Transverse colon (tissue), 4 donors: ENCODE measurements around the gene RALGAPA2. TPM values are rescaled to one million over a fixed set of nuclear protein-coding genes. Genes with fewer than 3 reads are reported as not detected.

Source experiments
- DNase-seq: peaks from one replicate; pipeline ENCODE4 v3.0.0-alpha.2; 2019
- H3K27ac ChIP-seq, 4 donors: fragments of 200-600 bp; sonication (generic); 2 replicates each; pipeline ENCODE4 v1.5.1; 2016 to 2018; ENCODE audit warnings: inconsistent platforms in 4 of 4
- H3K27me3 ChIP-seq: fragments of 200-600 bp; sonication (generic); 2 replicates; pipeline ENCODE4 v1.5.1; 2017; ENCODE audit warnings: inconsistent platforms
- H3K36me3 ChIP-seq, 4 donors: fragments of 200-600 bp; sonication (generic); 2 replicates each; pipeline ENCODE4 v1.5.1; 2017 to 2019; ENCODE audit warnings: inconsistent platforms in 4 of 4
- H3K4me1 ChIP-seq, 4 donors: fragments of 200-600 bp; sonication (generic); 2 replicates each; pipeline ENCODE4 v1.5.1; 2017 to 2020; ENCODE audit warnings: inconsistent platforms in 4 of 4
- H3K4me3 ChIP-seq, 4 donors: fragments of 200-600 bp; sonication (generic); 1 replicate in 1 of 4; 2 replicates in 3 of 4; pipeline versions ENCODE4 v1.5.1 to v1.6.1; 2017 to 2019; ENCODE audit warnings: inconsistent platforms in 4 of 4
- H3K9me3 ChIP-seq, 2 donors: fragments of 200-600 bp; sonication (generic); 2 replicates each; pipeline ENCODE4 v1.5.1; 2017 to 2019; ENCODE audit warnings: inconsistent platforms in 2 of 2
- EP300 ChIP-seq: sonication (generic); formaldehyde crosslinking; IDR thresholded peaks from one replicate; pipeline ENCODE4 v1.6.1; 2017; ENCODE audit warnings: antibody characterized with exemption, low read depth
- POLR2A ChIP-seq: fragments of 450-650 bp; IDR thresholded peaks from one replicate; pipeline ENCODE4 v1.6.1; 2016; ENCODE audit warnings: antibody characterized with exemption, mild to moderate bottlenecking, moderate library complexity
- POLR2AphosphoS5 ChIP-seq, 3 donors: sonication (generic); formaldehyde crosslinking; IDR thresholded peaks; one replicate each; pipeline ENCODE4 v1.6.1; 2016; ENCODE audit warnings: antibody characterized with exemption in 3 of 3
- WGBS, 2 donors: methylation state at CpG; one replicate each; pipeline ENCODE4 v1.1.5; 2018; ENCODE audit warnings: low coverage in 1 of 2; 5-methylcytosine and 5-hydroxymethylcytosine counted together
- in situ Hi-C, 4 donors: fragments of 200-750 bp; cut with MboI; loops; one replicate each; pipeline versions ENCODE4 v1.15.0 to v1.15.1; 2017; ENCODE audit warnings: low sequenced_read_pairs in 3 of 4, low pct_ligation_motif_present in 1 of 4, low pct_unique_long_range_greater_than_20kb in 1 of 4
- intact Hi-C: fragments of 100-400 bp; cut with DNase I; formaldehyde crosslinking; loops from one replicate; pipeline ENCODE4 v1.15.1; 2023; ENCODE audit warnings: low total_unique reads
- total RNA-seq, 4 donors: library from RNA; depleted of rRNA; stranded (reverse); fragments of >200 nt; gene quantifications; one replicate each; pipeline ENCODE4 v1.1.0, GENCODE V29; 2016
- TF ChIP-seq, protein P1 (sequence below), 5 experiments: fragments of 200-600 bp in 3 of 5; fragments of 450-650 bp in 2 of 5; sonication (generic) in 3 of 5; IDR thresholded peaks; 1 replicate in 2 of 5; 2 replicates in 3 of 5; pipeline ENCODE4 v1.5.1; 2016 to 2017; ENCODE audit warnings: antibody characterized with exemption in 5 of 5, inconsistent platforms in 3 of 5, mild to moderate bottlenecking in 2 of 5, moderate library complexity in 1 of 5

Gene RALGAPA2
- total RNA-seq, 4 donors from 2014 or later = 29.5 to 84.0 (median 66.5) TPM

DNA sequence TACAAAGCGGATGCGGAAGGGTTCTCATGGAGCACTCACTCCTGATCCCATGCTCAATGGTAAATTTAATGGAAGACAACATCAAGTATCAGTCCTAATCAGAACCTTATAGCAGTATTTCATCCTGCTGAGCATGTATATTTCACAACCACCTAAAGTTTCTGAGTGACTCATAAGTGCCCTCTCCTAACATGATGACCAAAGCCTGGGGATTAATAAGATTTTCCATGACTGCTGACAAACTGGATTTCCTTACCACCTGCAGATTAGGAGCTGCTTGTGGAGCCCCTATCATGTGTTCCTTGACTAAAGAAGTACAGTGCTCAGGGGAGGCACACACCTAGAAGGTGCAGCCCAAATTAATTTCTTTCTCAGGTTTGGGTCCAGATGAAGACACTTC is 231.8 kb downstream of the RALGAPA2 start:
- H3K9me3 ChIP-seq = no peaks in the 10 kb centered on the region
- in situ Hi-C loops (loop anchor here in 1 of 4 donors (25.0 kb wide), 1 partner anchor 93 kb away; no protein-coding TSS in a partner anchor), intact Hi-C loops (no loop called here)
- DNase-seq = no peak
- WGBS, 2 donors = 95% methylated on average over 2 of the region's 2 CpGs; no CpG with 5 or more reads in 1 of the 2 donors
- no peak overlapping the region for H3K27ac ChIP-seq
- H3K27me3 ChIP-seq = no peaks in the 10 kb centered on the region
- no peaks in the 10 kb centered on the region for H3K4me1 ChIP-seq
- no peaks in the 10 kb centered on the region for H3K36me3 ChIP-seq
- no peak overlapping the region for H3K4me3 ChIP-seq
- no peak for TF ChIP-seq POLR2A
- no peak for TF ChIP-seq POLR2AphosphoS5 (IDR thresholded peaks at IDR 0.05)
- TF ChIP-seq EP300 = no peak
- TF ChIP-seq, protein P1, sequence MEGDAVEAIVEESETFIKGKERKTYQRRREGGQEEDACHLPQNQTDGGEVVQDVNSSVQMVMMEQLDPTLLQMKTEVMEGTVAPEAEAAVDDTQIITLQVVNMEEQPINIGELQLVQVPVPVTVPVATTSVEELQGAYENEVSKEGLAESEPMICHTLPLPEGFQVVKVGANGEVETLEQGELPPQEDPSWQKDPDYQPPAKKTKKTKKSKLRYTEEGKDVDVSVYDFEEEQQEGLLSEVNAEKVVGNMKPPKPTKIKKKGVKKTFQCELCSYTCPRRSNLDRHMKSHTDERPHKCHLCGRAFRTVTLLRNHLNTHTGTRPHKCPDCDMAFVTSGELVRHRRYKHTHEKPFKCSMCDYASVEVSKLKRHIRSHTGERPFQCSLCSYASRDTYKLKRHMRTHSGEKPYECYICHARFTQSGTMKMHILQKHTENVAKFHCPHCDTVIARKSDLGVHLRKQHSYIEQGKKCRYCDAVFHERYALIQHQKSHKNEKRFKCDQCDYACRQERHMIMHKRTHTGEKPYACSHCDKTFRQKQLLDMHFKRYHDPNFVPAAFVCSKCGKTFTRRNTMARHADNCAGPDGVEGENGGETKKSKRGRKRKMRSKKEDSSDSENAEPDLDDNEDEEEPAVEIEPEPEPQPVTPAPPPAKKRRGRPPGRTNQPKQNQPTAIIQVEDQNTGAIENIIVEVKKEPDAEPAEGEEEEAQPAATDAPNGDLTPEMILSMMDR (IDR thresholded peaks at IDR 0.05) = no peak

DNA sequence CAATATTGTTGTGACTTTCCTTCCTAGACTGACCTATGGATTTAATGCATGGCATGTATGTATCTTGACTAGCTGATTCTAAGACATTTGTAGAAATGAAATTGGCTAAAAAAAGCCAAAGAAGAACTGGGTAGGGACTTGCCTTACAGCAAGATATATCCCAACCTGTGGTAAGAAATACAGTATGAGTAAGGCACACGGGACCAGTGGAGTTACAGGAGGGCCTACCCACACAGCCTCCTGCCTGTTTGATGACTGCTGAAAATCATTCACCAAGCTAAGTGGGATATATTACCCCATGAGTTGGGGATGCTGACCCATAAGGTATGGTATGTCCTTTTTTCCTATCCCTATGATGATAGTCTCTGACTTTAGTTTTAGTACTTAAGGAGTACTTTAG is 232.3 kb downstream of the RALGAPA2 start:
- no peaks in the 10 kb centered on the region for H3K4me1 ChIP-seq
- no peaks in the 10 kb centered on the region for H3K27me3 ChIP-seq
- no peak for TF ChIP-seq POLR2AphosphoS5 (IDR thresholded peaks at IDR 0.05)
- TF ChIP-seq, protein P1 (IDR thresholded peaks at IDR 0.05) = no peak
- no peak for TF ChIP-seq EP300
- TF ChIP-seq POLR2A = no peak
- H3K36me3 ChIP-seq = no peaks in the 10 kb centered on the region
- WGBS, 2 donors = 93% methylated on average over 1 of the region's 1 CpG; no CpG with 5 or more reads in 1 of the 2 donors
- no peaks in the 10 kb centered on the region for H3K9me3 ChIP-seq
- no peak for DNase-seq
- intact Hi-C loops = no loop called here
- H3K4me3 ChIP-seq = no peak overlapping the region
- in situ Hi-C loops = loop anchor here in 1 of 4 donors (25.0 kb wide), 1 partner anchor 93 kb away; no protein-coding TSS in a partner anchor
- no peak overlapping the region for H3K27ac ChIP-seq

DNA sequence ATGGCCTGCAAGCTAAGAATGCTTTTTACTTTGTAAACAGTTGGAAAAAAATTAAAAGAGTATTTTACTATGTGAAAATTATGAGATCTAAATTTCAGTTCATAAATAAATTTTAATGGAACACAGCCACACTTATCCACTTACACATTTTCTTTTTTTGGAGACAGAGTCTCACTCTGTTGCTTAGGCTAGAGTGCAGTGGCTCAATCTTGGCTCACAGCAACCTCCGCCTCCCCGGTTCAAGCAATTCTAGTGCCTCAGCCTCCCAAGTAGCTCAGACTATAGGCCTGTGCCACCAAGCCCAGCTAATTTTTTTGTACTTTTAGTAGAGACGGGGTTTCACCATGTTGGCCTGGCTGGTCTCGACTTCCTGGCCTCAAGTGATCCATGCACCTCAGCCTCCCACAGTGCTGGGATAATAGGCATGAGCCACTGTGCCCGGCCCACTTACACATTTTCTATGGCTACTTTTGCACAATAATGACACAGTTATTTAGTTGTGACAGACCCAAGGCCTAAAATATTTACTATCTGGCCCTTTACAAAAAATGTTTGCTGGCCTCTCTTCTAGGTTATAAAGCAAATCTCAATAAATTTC is 234.9 kb downstream of the RALGAPA2 start:
- TF ChIP-seq, protein P1 (IDR thresholded peaks at IDR 0.05) = no peak
- no peak for TF ChIP-seq POLR2A
- no peak for TF ChIP-seq POLR2AphosphoS5 (IDR thresholded peaks at IDR 0.05)
- no peak for TF ChIP-seq EP300
- H3K4me1 ChIP-seq = no peaks in the 10 kb centered on the region
- no peak for DNase-seq
- H3K4me3 ChIP-seq = no peak overlapping the region
- in situ Hi-C loops = loop anchor here in 1 of 4 donors (25.0 kb wide), 1 partner anchor 90 kb away; no protein-coding TSS in a partner anchor
- 94 to 97% methylated on average over 5 of the region's 5 CpGs for WGBS, 2 donors
- no peaks in the 10 kb centered on the region for H3K9me3 ChIP-seq
- intact Hi-C loops = no loop called here
- no peak overlapping the region for H3K27ac ChIP-seq
- no peaks in the 10 kb centered on the region for H3K36me3 ChIP-seq
- no peaks in the 10 kb centered on the region for H3K27me3 ChIP-seq

DNA sequence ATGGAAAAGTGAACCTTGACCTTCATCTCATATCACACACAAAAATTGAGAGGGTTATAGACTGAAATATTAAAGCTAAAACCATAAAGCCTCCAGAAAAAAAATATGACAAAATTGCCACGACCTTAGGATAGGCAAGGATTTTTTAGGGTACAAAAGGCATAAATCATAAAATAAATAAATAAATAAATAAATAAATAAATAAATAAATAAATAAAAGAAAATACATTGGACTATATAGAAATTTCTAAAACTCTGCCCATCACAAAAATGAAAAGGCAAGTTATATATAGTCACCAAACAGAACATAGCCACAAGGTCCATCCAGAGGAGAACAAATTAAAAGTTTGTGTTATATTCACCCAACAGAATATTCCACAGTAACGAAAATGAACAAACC is 235.9 kb downstream of the RALGAPA2 start:
- WGBS, 2 donors = 87 to 100% methylated on average over 2 of the region's 2 CpGs
- TF ChIP-seq EP300 (no peak), POLR2A (no peak), POLR2AphosphoS5 (IDR thresholded peaks at IDR 0.05) (no peak)
- TF ChIP-seq, protein P1 (IDR thresholded peaks at IDR 0.05) = no peak
- in situ Hi-C loops = loop anchor here in 1 of 4 donors (25.0 kb wide), 1 partner anchor 89 kb away; no protein-coding TSS in a partner anchor

More for the DNA sequence above, 235.9 kb downstream of the RALGAPA2 start:
- DNase-seq = no peak
- no peak overlapping the region for H3K4me3 ChIP-seq
- H3K4me1 ChIP-seq = no peaks in the 10 kb centered on the region
- H3K36me3 ChIP-seq = peaks cover 0 to 2% (median 0%) of the 10 kb centered on the region in 4 donors
- no peaks in the 10 kb centered on the region for H3K27me3 ChIP-seq
- intact Hi-C loops = no loop called here
- H3K27ac ChIP-seq = no peak overlapping the region
- no peaks in the 10 kb centered on the region for H3K9me3 ChIP-seq
